Heart left ventricle (tissue), 16 donors: ENCODE results near the gene B3GAT1. TPM values are rescaled to one million over a fixed set of nuclear protein-coding genes. Genes with fewer than 3 reads are reported as not detected.
"Not testable (repeated sequence)": the region's sequence is repeated elsewhere in the genome, so short reads cannot be mapped to it uniquely, and the experiment has no call there.

Experiments used
- ATAC-seq, 4 donors: fragments of 200-7000 bp; cut with Tn5 transposase; one replicate each; pipeline ENCODE4 v1.9.1; 2020 to 2022; ENCODE audit warnings: moderate library complexity in 4 of 4, mild to moderate bottlenecking in 3 of 4, moderate number of reproducible peaks in 1 of 4
- DNase-seq, 5 donors: peaks; one replicate each; pipeline ENCODE4 v3.0.0-alpha.2; 2020
- H3K27ac ChIP-seq, 12 donors: fragments of 200-600 bp; sonication (generic) in 4 of 12; one replicate each; pipeline versions ENCODE4 v1.5.0 to v1.8.0; 2016 to 2022; ENCODE audit warnings: mild to moderate bottlenecking in 2 of 12
- H3K27me3 ChIP-seq, 9 donors: fragments of 200-600 bp; sonication (generic) in 2 of 9; one replicate each; pipeline versions ENCODE4 v1.5.1 to v1.8.0; 2016 to 2022; ENCODE audit warnings: mild to moderate bottlenecking in 3 of 9
- H3K36me3 ChIP-seq, 9 donors: fragments of 200-600 bp; sonication (generic) in 2 of 9; one replicate each; pipeline versions ENCODE4 v1.5.0 to v1.8.0; 2018 to 2022; ENCODE audit warnings: mild to moderate bottlenecking in 2 of 9
- H3K4me1 ChIP-seq, 12 donors: fragments of 200-600 bp; sonication (generic) in 4 of 12; one replicate each; pipeline versions ENCODE4 v1.5.0 to v1.8.0; 2016 to 2022; ENCODE audit warnings: mild to moderate bottlenecking in 3 of 12
- H3K4me3 ChIP-seq, 12 donors: fragments of 200-600 bp; sonication (generic) in 4 of 12; one replicate each; pipeline versions ENCODE4 v1.5.0 to v1.8.0; 2017 to 2022; ENCODE audit warnings: mild to moderate bottlenecking in 9 of 12, moderate library complexity in 4 of 12
- H3K9me3 ChIP-seq, 12 donors: fragments of 200-600 bp; sonication (generic) in 4 of 12; one replicate each; pipeline versions ENCODE4 v1.5.0 to v1.8.0; 2016 to 2022; ENCODE audit warnings: mild to moderate bottlenecking in 1 of 12
- POLR2A ChIP-seq, 2 donors: fragments of 450-650 bp; IDR thresholded peaks; one replicate each; pipeline ENCODE4 v1.6.1; 2017; ENCODE audit warnings: antibody characterized with exemption in 2 of 2, mild to moderate bottlenecking in 2 of 2, moderate library complexity in 2 of 2
- WGBS, 4 donors: extraction: QIAGEN DNeasy Blood & Tissue Kit in 2 of 4; methylation state at CpG; one replicate each; pipeline versions ENCODE4 v1.1.5 to v1.1.7; 2013 to 2018; 5-methylcytosine and 5-hydroxymethylcytosine counted together
- intact Hi-C, 10 donors: fragments of 100-400 bp; cut with DNase I; formaldehyde crosslinking; loops; one replicate each; pipeline versions ENCODE4 v1.11.1 to v1.14.2; 2022
- polyA plus RNA-seq, 2 donors: library from polyadenylated mRNA; stranded (reverse); fragments of 200-250 nt; gene quantifications; one replicate each; pipeline ENCODE4 v1.2.3, GENCODE V29; 2013
- total RNA-seq, 9 donors: library from RNA; depleted of rRNA in 2 of 9; stranded (reverse); fragments of >200 nt in 2 of 9; fragmentation: NEBNext Ultra II Directional in 3 of 9; extraction: Animal tissue kit (Norgen Biotek cat#: 25700) in 3 of 9; gene quantifications; one replicate each; pipeline versions ENCODE4 v1.1.0 to v1.2.4, GENCODE V29; 2016 to 2023
- TF ChIP-seq, protein P1 (sequence below), 12 donors: fragments of 200-600 bp; sonication (generic) in 4 of 12; IDR thresholded peaks; one replicate each; pipeline versions ENCODE4 v1.5.0 to v1.8.0; 2018 to 2022; ENCODE audit warnings: antibody characterized with exemption in 12 of 12, mild to moderate bottlenecking in 5 of 12
- donor health status: ischemic (EF 13 %, LVEDD 7.1; RV severe dilation, severe dysfunction).
- donor health status: healthy with polysubstance abuse.
- donor health status: DM: no; HTN: yes; CAD: no.
- donor health status: DM: no; HTN: no; CAD: no.
- donor health status: ischemic (EF 25% LVEDD 6.9; RV normal size, moderate dysfunction).
- donor health status: ischemic (EF 25% LVEDD 5.7; RV mildly dilated, moderate dysfunction).
- donor health status: healthy.
- donor health status: DM: yes; HTN: yes; CAD: no.
- donor health status: ischemic (EF 35%, LVEDD 5.7; RV mildly dilated, moderate dysfunction).
- donor health status: nonischemic (EF 11% LVEDD 7.7; RV severe dilation, severe dysfunction).
- donor health status: DM: yes; HTN: yes; CAD: no.
- donor health status: PGD.
- donor health status: ischemic (EF 29% LVEDD 5.4; RV normal size, mild dysfunction).
- donor health status: nonischemic (EF 23%, LVEDD 6.1; RV moderate dilation, normal function).

The B3GAT1 gene
- total and polyA plus RNA-seq, 11 donors: 0.04 to 0.64 (median 0.09) TPM; not detected in 4

DNA sequence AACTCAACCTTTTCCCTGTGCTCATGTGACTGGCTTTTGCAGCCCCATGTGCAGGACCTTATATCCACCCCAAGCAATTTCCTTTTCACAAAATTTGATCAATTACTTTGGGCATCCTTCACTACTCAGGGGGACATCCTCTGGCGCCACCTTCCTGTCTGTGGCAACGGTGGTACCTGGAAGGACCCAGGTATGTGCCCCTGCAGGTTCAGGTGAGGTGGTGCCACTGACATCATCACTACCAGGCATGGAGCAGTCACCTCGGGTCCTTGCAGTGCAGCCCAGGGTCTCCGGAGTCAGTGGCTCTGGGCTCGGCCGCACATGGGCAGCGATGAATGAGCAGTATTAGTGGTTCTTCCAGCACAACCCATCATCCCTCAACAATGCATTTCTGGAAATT lies 37.7 kb upstream of the B3GAT1 start:
- no peaks in the 10 kb centered on the region for H3K36me3 ChIP-seq
- TF ChIP-seq POLR2A (IDR thresholded peaks at IDR 0.05): no peak
- TF ChIP-seq, protein P1, sequence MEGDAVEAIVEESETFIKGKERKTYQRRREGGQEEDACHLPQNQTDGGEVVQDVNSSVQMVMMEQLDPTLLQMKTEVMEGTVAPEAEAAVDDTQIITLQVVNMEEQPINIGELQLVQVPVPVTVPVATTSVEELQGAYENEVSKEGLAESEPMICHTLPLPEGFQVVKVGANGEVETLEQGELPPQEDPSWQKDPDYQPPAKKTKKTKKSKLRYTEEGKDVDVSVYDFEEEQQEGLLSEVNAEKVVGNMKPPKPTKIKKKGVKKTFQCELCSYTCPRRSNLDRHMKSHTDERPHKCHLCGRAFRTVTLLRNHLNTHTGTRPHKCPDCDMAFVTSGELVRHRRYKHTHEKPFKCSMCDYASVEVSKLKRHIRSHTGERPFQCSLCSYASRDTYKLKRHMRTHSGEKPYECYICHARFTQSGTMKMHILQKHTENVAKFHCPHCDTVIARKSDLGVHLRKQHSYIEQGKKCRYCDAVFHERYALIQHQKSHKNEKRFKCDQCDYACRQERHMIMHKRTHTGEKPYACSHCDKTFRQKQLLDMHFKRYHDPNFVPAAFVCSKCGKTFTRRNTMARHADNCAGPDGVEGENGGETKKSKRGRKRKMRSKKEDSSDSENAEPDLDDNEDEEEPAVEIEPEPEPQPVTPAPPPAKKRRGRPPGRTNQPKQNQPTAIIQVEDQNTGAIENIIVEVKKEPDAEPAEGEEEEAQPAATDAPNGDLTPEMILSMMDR (IDR thresholded peaks at IDR 0.05): no peak
- no peaks in the 10 kb centered on the region for H3K4me1 ChIP-seq
- H3K4me3 ChIP-seq: no peak overlapping the region
- ATAC-seq: no peak
- H3K9me3 ChIP-seq: no peaks in the 10 kb centered on the region
- WGBS, 4 donors: 66 to 72% (median 70%) methylated on average over 7 of the region's 7 CpGs
- peaks cover 0 to 5% (median 0%) of the 10 kb centered on the region in 9 donors for H3K27me3 ChIP-seq
- DNase-seq: no peak
- intact Hi-C loops: no loop called here
- H3K27ac ChIP-seq: no peak overlapping the region

DNA sequence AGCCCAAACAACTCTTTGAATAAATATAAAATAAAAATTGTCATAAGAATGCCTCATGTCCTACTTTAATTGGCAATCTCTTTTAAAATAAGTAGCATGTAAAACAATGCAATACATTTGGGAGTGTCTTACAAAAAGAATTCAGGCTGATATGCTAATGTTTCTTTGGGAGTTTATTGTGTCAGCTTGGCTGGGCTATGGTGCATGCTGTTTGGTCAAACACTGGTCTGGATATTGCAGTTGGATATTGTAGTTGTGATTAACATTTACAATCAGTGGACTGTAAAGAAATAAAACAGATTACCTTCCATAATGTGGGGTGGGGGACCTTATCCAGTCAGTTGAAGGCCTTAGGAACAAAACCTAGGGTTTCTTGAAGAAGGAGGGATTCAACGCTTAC lies 37.0 kb upstream of the B3GAT1 start:
- intact Hi-C loops: no loop called here
- H3K4me3 ChIP-seq: no peak overlapping the region
- H3K4me1 ChIP-seq: no peaks in the 10 kb centered on the region
- WGBS, 4 donors: 93 to 100% (median 96%) methylated on average over 1 of the region's 1 CpG
- no peak overlapping the region for H3K27ac ChIP-seq
- ATAC-seq (no peak), DNase-seq (no peak)
- TF ChIP-seq POLR2A (IDR thresholded peaks at IDR 0.05): no peak
- TF ChIP-seq, protein P1 (IDR thresholded peaks at IDR 0.05): no peak
- peaks cover 0 to 5% (median 0%) of the 10 kb centered on the region in 9 donors for H3K27me3 ChIP-seq
- no peaks in the 10 kb centered on the region for H3K36me3 ChIP-seq
- no peaks in the 10 kb centered on the region for H3K9me3 ChIP-seq

DNA sequence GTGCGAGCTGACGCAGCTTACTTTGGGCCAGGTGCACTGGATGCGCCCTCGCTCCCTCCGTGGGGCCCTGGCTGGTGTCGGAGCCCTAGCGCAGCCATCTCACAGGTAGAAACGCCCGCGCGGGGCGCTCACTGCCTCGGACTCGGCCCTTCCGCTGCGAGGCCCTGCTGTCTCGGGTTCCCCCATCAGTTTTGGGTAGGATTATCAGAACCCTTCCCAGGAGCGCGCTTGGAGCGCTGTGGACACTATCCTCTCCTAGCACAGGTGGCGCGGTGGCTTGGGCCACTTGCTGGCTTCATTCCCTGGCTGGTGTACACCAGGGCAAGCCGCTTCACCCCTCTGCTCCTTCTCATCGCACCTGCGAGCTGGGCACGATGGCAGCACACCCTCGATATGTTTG lies 35.7 kb upstream of the B3GAT1 start:
- 87 to 90% (median 88%) methylated on average over 27 of the region's 27 CpGs for WGBS, 4 donors

DNA sequence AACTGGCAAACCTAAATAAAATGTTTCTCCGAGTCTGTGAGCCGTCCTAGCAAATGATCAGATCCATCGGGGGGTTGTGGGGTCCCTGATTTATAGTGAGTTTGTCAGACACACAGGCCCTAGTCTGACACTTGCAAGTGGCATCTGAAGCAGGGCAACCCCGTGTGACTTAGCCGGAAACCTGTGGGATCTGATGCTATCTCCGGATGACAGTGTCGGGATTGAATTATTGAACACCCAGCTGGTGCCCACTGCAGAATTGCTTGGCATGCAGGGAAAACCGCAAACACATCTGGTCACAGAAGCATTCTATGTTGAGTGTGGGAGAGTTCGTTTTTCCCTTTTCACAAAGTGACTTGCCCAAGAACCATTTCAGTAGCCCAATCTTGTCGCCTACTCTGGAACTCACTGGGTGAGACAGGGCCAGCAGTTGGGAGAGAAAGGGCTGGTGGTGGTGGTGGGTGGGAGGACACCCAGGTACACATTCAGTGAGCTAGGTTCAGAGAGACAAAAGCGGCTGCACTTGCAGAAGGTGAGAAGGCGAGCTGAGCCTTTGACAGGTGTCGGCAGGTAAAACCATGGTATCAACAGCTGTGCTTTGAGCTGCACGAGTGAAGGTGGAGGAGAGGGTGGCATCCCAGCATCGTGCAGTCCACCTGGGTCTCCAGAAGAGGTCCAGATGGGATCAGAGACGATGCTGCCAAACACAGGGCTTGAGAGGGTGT lies 33.7 kb upstream of the B3GAT1 start:
- ATAC-seq: no peak
- Histone ChIP-seq H3K4me1 (no peaks in the 10 kb centered on the region), H3K27me3 (peaks cover 0 to 26% (median 0%) of the 10 kb centered on the region in 9 donors), H3K4me3 (no peak overlapping the region), H3K9me3 (no peaks in the 10 kb centered on the region), H3K27ac (no peak overlapping the region), H3K36me3 (no peaks in the 10 kb centered on the region)
- WGBS, 4 donors: 82 to 84% (median 84%) methylated on average over 16 of the region's 16 CpGs
- intact Hi-C loops: no loop called here
- DNase-seq: no peak
- TF ChIP-seq POLR2A (IDR thresholded peaks at IDR 0.05): no peak
- TF ChIP-seq, protein P1 (IDR thresholded peaks at IDR 0.05): no peak

More for the DNA sequence above, 35.7 kb upstream of the B3GAT1 start:
- H3K36me3 ChIP-seq: no peaks in the 10 kb centered on the region
- ATAC-seq: no peak
- H3K27ac ChIP-seq: no peak overlapping the region
- H3K27me3 ChIP-seq: peaks cover 0 to 19% (median 0%) of the 10 kb centered on the region in 9 donors
- H3K4me3 ChIP-seq: no peak overlapping the region
- DNase-seq: no peak
- H3K4me1 ChIP-seq: no peaks in the 10 kb centered on the region
- no peaks in the 10 kb centered on the region for H3K9me3 ChIP-seq
- no peak for TF ChIP-seq POLR2A (IDR thresholded peaks at IDR 0.05)
- TF ChIP-seq, protein P1 (IDR thresholded peaks at IDR 0.05): no peak
- intact Hi-C loops: no loop called here

DNA sequence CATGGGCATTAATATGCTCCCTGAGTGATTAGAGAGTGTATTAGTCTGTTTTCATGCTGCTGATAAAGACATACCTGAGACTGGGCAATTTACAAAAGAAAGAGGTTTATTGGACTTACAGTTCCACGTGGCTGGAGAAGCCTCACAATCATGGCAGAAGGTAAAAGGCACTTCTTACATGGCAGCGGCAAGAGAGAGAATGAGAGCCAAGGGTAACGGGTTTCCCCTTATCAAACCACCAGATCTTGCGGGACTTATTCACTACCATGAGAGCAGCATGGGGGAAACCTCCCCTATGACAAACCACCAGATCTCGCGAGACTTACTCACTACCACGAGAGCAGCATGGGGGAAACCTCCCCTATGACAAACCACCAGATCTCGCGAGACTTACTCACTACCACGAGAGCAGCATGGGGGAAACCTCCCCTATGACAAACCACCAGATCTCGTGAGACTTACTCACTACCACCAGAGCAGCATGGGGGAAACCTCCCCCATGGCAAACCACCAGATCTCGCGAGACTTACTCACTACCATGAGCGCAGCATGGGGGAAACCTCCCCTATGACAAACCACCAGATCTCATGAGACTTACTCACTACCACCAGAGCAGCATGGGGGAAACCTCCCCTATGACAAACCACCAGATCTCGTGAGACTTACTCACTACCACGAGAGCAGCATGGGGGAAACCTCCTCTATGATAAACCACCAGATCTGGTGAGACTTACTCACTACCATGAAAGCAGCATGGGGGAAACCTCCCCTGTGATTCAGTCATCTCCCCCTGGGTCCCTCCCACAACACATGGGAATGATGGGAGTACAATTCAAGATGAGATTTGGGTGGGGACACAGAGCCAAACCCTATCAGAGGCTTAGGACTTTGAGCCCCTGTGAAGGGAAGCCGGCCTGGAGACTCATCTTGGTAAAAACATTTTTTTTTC lies 32.4 kb upstream of the B3GAT1 start:
- H3K9me3 ChIP-seq, H3K27ac ChIP-seq, intact Hi-C loops, H3K4me3 ChIP-seq, H3K4me1 ChIP-seq, ATAC-seq, H3K36me3 ChIP-seq, DNase-seq: not testable (repeated sequence)
- peaks cover 0 to 20% (median 0%) of the 10 kb centered on the region in 9 donors for H3K27me3 ChIP-seq
- 75 to 82% (median 80%) methylated on average over 13 to 17 of the region's 17 CpGs for WGBS, 4 donors
